ENCODE data around the gene STK38L. TPM values are rescaled to one million over a fixed set of nuclear protein-coding genes. Genes with fewer than 3 reads are reported as not detected.

Gene STK38L
- total and polyA plus RNA-seq, 10 of the 15 experiments (the other 5 are each of a cell fraction or from before 2014, with no cell fraction given): 43.0 to 154 (median 115) TPM

GRCh38 chr12:27277846-27278260 is 33.8 kb downstream of the STK38L start (continued):
- no peak for TF ChIP-seq HSF1 (IDR thresholded peaks at IDR 0.05; ENCODE audit: low read depth, low read length)
- no peak for TF ChIP-seq USF2 (IDR thresholded peaks at IDR 0.05; ENCODE audit: borderline replicate concordance, low read depth, low read length)
- TF ChIP-seq POLR2AphosphoS2 (IDR thresholded peaks at IDR 0.05; ENCODE audit: low read depth, low read length): no peak
- no peak for TF ChIP-seq RBBP5 (conservative IDR thresholded peaks at IDR 0.05)
- TF ChIP-seq SMARCA5 (IDR thresholded peaks at IDR 0.05): no peak
- TF ChIP-seq SMAD5 (IDR thresholded peaks at IDR 0.05; ENCODE audit: low read depth): no peak
- TF ChIP-seq ZZZ3 (IDR thresholded peaks at IDR 0.05; ENCODE audit: control insufficient read depth, insufficient read length, low read depth): no peak
- TF ChIP-seq SIN3A (IDR thresholded peaks at IDR 0.05; ENCODE audit: low read depth, low read length): no peak
- TF ChIP-seq SUZ12 (IDR thresholded peaks at IDR 0.05; ENCODE audit: unreplicated experiment): no peak
- no peak for TF ChIP-seq MYC (IDR thresholded peaks at IDR 0.05; ENCODE audit: insufficient read depth, insufficient read length, insufficient replicate concordance, low read length, severe bottlenecking)
- TF ChIP-seq YBX1 (IDR thresholded peaks at IDR 0.05): no peak
- TF ChIP-seq PAX5 (IDR thresholded peaks at IDR 0.05; ENCODE audit: borderline replicate concordance, low read depth, low read length): no peak
- TF ChIP-seq BCL11A (IDR thresholded peaks at IDR 0.05; ENCODE audit: low read depth, low read length): peak; percentile 76
- no peak for TF ChIP-seq SIX5 (IDR thresholded peaks at IDR 0.05; ENCODE audit: low read depth, low read length, severe bottlenecking)
- peak; percentile 68 for TF ChIP-seq CBFB (IDR thresholded peaks at IDR 0.05; ENCODE audit: low read depth)
- no peak for TF ChIP-seq TCF7 (IDR thresholded peaks at IDR 0.05; ENCODE audit: borderline replicate concordance)
- TF ChIP-seq CREM (IDR thresholded peaks at IDR 0.05; ENCODE audit: low read depth): 0 out of 2 replicates have a peak, but pooled peaks have one; percentile 50
- no peak for TF ChIP-seq SP1 (IDR thresholded peaks at IDR 0.05; ENCODE audit: low read depth, low read length)
- TF ChIP-seq SPI1 (IDR thresholded peaks at IDR 0.05; ENCODE audit: borderline replicate concordance, insufficient read depth, low read depth, low read length): no peak
- no peak for TF ChIP-seq FOS (IDR thresholded peaks at IDR 0.05; ENCODE audit: borderline replicate concordance, extremely low read depth, insufficient read length)
- no peak for TF ChIP-seq ATF2 (IDR thresholded peaks at IDR 0.05; ENCODE audit: low read length)
- peak; percentile 53; the same call in 1 of the 2 replicates for TF ChIP-seq ZNF384 (IDR thresholded peaks at IDR 0.05; ENCODE audit: borderline replicate concordance, low read depth, low read length)
- no peak for TF ChIP-seq RB1 (IDR thresholded peaks at IDR 0.05; ENCODE audit: borderline replicate concordance)
- no peak for TF ChIP-seq CHD2 (IDR thresholded peaks at IDR 0.05; ENCODE audit: borderline replicate concordance, low read depth, low read length)
- peak; percentile 42; the same call in 1 of the 2 replicates for TF ChIP-seq MLLT1 (IDR thresholded peaks at IDR 0.05)
- TF ChIP-seq YY1 (IDR thresholded peaks at IDR 0.05; ENCODE audit: low read depth, low read length): no peak
- TF ChIP-seq ESRRA (IDR thresholded peaks at IDR 0.05; ENCODE audit: low read length): no peak
- no peak for TF ChIP-seq CEBPB (IDR thresholded peaks at IDR 0.05; ENCODE audit: borderline replicate concordance in 1 of 2, low read depth in 2 of 2, low read length in 2 of 2)
- TF ChIP-seq ZNF217 (IDR thresholded peaks at IDR 0.05): peak; percentile 75; the same call in 1 of the 2 replicates
- TF ChIP-seq STAT1 (conservative IDR thresholded peaks at IDR 0.05): no peak

Data from GM12878 (cell line).